Pulmonary artery endothelial cell (primary cell): ENCODE measurements around the gene NTPCR. TPM values are rescaled to one million over a fixed set of nuclear protein-coding genes. Genes with fewer than 3 reads are reported as not detected.
"Not testable (repeated sequence)": the region's sequence is repeated elsewhere in the genome, so short reads cannot be mapped to it uniquely, and the experiment has no call there.

Experiments
- DNase-seq: peaks from one replicate; pipeline ENCODE4 v3.0.0-alpha.2; 2011; ENCODE audit warnings: low read depth, low spot score
- total RNA-seq: library from RNA; depleted of rRNA; stranded (reverse); fragments of >200 nt; gene quantifications from 2 replicates; pipeline ENCODE4 v1.2.3, GENCODE V29; 2014

The NTPCR gene, protein sequence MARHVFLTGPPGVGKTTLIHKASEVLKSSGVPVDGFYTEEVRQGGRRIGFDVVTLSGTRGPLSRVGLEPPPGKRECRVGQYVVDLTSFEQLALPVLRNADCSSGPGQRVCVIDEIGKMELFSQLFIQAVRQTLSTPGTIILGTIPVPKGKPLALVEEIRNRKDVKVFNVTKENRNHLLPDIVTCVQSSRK
- total RNA-seq, result 13.0 and 13.8 TPM in 2 replicates

DNA sequence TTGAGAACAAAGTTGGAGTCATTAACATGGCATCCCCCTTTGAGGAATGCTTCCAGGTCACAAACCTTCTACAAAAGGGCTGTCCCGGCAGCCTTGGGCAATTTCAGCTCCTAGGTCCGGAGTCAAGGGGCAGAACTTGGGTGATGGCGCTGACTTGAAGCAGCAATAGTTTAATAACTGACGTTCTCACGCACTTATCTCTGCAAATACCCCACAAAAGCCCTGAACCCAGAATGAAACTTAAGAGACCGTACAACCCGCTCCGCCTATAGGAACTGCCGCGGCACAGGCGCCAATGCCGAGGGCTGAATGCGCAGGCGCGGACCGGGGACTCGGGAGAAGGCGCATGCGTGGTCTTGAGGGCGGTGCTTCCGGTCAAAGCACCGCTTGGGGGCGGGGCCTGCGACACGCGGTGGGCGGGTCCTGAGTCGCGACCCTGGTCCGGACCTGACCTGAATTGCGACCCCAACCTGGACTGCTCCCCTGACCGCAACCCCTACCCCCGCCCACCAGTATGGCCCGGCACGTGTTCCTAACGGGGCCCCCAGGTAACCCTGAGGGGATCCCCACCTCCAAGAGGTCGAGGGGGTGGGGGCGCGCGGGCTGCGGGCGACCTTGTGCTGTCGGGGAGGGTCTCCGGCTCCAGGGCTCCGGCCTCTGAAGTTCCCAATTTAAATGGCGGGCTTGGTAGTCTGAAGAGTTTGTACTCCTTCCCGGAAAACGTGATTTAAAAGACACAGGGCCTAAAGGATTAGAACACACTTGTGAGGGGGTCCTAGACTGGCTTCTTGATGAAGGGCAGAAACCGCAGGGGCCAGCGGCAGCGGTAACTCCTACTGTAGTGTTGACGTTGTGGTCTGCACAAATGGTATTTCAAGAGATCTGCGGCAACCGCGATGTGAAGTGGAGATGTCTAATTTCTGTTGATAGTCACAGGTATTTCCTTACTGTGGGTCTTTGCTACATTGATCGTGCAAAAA lies at the start of gene NTPCR:
Gene NTPCR, plus strand, starts transcription at position 415 of the 980 bp plus-strand sequence. Its CDS starts 100 bp downstream, at position 515.
- peak; percentile 59 for DNase-seq

- DNase-seq, result no peak
These were observed 49.6 kb upstream of the NTPCR start for GRCh38 chr1:232900818-232901217.

GRCh38 chr1:232901255-232901654 lies 49.2 kb upstream of the NTPCR start:
- no peak for DNase-seq

DNA sequence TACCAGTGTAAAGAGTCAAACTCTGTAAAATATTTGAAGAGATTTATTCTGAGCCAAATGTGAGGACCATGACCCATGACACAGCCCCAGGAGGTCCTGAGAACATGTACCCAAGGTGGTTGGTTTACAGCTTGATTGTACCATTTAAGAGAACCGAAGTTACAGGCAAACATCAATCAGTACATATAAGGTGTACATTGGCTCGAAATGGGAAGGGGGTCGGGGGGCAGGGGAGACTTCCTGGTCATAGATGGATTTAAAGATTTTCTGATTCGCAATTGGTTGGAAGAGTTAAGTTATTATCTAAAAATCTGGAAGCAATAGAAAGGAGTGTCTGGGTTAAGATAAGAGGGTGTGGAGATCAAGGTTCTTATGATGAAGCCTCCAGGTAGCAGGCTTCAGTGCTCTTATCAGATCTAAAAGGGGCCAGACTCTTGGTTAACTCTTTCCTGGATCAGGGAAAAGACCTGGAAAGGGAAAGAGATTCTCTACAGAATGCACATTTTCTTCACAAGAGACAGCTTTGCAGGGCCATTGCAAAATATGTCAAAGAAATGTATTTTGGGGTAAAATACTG lies 47.5 kb upstream of the NTPCR start:
- DNase-seq, result no peak

- DNase-seq, result no peak
These were observed 46.3 kb upstream of the NTPCR start for GRCh38 chr1:232904131-232904530.

- DNase-seq, result no peak
These were observed 45.8 kb upstream of the NTPCR start for GRCh38 chr1:232904566-232904965.

- DNase-seq, result no peak
These were observed 44.9 kb upstream of the NTPCR start for GRCh38 chr1:232905331-232906034.

DNA sequence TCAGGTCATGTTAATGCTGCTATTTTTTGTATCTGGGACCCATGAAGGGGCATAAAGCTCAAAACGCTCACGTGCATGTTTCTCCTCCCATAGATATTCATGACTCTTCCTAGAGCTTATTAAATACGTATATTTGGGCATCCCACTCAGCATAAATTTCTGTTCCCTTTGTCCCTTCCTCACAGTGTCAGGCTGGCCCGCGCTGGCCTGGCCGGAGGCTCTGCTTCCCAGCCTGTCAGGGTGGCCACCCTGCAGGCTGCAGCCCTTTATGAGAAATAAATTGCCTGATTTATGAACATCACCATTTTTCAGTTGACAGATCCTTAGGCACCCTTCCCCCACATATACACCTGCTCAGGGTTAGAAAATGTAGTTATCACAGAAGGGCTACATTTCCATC lies 44.0 kb upstream of the NTPCR start:
- no peak for DNase-seq

GRCh38 chr1:232908831-232909230 lies 41.6 kb upstream of the NTPCR start:
- no peak for DNase-seq

GRCh38 chr1:232909752-232910151 lies 40.7 kb upstream of the NTPCR start:
- no peak for DNase-seq

DNA sequence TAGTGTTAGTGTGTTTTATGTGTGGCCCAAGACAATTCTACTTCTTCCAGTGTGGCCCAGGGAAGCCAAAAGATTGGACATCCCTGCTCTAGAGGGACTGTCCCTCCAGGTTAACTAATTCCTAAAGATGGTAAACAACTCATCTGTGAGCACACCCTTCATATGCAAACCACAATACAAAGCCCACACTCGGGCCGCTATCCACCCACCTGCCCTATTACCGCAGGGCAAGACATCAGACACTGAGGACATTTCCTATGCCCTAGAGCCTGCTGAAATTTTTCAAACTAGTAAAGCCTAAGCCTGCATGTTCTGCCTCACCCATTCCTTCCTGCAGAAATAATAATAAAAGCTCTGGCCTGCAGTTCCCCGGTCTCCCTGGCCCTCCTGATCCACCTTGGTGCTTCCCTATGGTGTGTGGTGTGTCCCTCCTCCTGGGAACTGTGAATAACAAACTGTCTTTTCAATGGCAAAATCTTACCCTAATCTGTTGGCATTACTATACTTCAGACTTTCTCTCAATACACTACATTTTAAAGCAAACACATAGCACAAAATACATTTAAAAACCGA lies 39.3 kb upstream of the NTPCR start:
- DNase-seq, result no peak

GRCh38 chr1:232912845-232913580 lies 37.4 kb upstream of the NTPCR start:
- no peak for DNase-seq

- not testable (repeated sequence) for DNase-seq
These were observed 36.1 kb upstream of the NTPCR start for GRCh38 chr1:232914271-232914670.

GRCh38 chr1:232915212-232915611 lies 35.2 kb upstream of the NTPCR start:
- no peak for DNase-seq

GRCh38 chr1:232917053-232917452 lies 33.4 kb upstream of the NTPCR start:
- DNase-seq, result no peak

DNA sequence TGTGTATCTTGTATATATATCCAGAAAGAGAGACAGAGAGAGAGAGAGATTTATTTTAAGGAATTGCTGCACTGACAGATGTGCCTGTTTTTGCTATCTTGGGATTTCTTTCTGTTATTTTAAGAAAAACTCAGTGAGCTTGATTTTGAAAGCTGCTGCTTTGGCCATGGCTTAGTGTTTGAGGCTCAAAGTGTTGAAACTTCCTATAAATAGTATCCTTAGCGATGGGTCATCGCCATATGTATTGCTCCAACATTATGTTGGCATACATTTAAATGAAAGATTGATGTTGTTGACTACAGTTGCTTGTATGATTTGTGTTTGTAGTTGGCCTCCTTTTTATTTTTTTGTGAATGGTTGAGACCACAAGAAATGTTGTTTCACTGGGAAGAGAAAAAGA lies 29.0 kb upstream of the NTPCR start:
- no peak for DNase-seq

GRCh38 chr1:232922485-232922884 lies 27.9 kb upstream of the NTPCR start:
- no peak for DNase-seq

- no peak for DNase-seq
These were observed 26.5 kb upstream of the NTPCR start for GRCh38 chr1:232923739-232924386.

DNA sequence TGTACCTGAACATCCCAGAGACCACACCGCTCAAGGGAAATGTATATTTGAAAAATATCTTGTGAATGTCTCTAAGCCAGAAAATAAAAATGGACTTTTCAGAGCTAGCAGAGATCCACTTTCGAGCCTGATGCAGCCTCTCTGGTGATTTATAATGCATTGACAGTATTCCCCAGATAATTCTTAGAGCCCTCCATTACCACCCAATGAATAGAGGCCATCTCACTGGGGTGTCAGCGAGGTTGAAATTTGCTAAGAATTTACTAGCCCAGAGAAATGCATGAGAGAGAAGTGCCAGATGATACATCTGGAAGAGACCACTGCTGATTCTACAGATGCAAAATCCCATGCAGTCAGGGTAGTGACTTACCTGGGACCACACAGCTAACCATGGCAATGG lies 25.5 kb upstream of the NTPCR start:
- no peak for DNase-seq
